GM18861 (cell line): ENCODE data around the gene P3H2.

Source experiments
- ATAC-seq: cut with Tn5 transposase; IDR thresholded peaks from one replicate; pipeline ENCODE4 v1.9.1; 2021; ENCODE audit not compliant: unreplicated experiment

P3H2 gene

DNA sequence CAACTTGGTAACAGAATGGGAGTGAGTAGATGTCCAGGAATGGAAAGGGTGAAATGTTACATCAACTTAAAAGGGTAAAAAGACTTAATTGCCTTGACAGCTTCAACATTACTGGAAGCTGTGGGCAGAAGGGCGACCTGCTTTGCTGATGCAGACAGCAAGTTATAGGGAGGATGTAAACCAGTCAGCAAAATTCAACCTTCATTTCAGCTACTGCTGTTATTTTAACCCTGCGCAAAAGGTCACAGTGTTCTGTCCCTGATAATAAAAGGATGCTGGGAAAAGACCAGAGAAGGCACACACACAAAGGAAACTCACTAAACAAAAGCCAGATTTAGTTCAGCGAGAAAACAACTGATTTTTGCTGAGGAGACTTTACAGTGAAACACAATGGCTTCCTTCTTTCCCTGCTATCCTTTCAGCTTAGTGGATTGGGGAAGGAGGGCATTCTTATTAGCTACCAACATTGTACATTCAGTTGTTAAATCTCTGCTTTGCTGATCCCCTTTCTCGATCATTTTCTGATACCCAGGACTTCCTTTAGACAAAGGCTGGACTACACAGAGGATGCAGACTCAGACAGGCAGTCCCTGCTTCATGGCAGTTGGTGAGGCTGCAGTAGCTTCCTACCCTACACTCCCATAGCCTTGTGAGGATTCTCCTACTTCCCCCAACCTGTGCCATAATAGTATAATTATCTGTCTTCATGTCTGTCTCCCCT, 62.0 kb downstream of the P3H2 start:
- no peak for ATAC-seq

DNA sequence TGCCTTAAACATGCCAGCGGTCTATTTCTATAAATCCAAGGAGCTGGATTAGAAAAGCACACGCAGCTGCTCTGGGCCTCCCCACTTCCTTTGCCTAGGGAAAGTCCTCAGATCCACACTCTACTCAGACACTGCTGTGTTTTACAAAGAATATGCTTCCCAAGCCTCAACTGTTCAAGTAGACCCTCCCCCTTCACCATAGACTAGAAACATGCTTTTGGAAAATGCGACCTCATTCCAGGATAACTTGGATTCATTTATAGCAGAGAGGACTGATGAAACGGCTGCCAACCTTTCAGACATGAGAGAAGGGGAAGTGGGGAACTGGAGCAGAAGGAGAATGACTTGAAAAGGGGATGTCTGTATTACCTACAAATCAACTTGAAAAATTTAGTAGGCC, 64.0 kb downstream of the P3H2 start:
- ATAC-seq = no peak

- ATAC-seq = no peak
Measured at GRCh38 chr3:190055773-190056172, 64.9 kb downstream of the P3H2 start.

- ATAC-seq = no peak
Measured at GRCh38 chr3:190053919-190054672, 66.6 kb downstream of the P3H2 start.

DNA sequence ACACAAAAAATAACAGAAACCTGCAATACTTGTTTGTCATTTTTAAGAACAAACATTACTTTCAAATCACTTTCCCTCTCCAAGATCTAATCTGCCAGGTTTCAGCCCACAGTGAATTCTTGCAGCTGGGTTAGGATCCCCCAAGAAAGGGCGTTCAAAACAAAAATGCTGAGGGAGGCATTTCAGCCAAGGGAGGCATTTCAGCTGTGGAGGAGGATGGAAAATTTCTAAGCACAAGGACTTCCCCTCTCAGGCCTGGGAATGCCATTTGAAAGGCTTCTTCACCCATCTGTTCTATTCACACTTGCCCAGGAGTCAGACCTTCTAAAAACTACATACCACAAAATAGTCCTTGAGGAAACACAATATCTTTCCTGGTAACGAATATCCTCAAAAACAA, 69.1 kb downstream of the P3H2 start:
- ATAC-seq = no peak

- ATAC-seq = no peak
Measured at GRCh38 chr3:190048932-190049441, 71.7 kb downstream of the P3H2 start.

DNA sequence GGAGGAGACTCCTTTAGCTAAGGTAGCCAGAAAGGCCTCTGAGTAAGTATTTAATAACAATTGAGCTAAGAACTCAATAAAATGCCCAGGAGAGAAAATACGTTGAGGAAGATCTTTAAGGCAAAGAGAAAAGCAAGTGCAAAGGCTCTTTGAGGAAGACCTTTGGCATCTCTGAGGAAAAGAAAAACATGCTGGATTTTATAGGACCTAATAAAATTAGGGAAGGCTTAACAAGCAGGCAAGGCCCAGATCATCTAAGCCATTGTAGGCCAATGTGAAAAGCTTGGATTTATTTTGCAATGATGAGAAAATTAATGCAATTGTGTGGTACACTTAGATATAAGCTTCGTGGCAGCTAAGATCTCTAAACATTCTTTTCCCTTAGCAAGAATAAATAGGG, 75.7 kb downstream of the P3H2 start:
- ATAC-seq = no peak

- ATAC-seq = no peak
Measured at GRCh38 chr3:190044142-190044541, 76.6 kb downstream of the P3H2 start.

- ATAC-seq = no peak
Measured at GRCh38 chr3:190043741-190044140, 77.0 kb downstream of the P3H2 start.

DNA sequence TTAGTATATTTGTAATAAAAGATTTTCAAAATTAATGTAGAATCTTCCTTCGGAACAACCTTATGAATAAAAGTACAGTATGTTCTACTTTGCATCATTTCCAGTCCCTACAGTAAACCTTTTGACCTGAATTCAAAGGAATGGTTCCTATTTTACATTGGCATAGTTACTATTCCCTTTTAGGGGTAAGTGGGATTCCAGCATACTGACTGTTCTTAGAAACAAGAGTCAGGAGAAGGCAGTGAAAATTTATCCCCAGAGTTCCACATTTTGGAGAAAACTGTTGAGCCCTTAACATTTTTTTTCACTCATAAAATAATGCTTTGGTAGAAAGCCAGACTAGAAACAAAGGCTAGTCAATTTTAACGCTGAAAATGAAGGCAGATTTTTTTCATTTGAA, 78.1 kb downstream of the P3H2 start:
- ATAC-seq = no peak

DNA sequence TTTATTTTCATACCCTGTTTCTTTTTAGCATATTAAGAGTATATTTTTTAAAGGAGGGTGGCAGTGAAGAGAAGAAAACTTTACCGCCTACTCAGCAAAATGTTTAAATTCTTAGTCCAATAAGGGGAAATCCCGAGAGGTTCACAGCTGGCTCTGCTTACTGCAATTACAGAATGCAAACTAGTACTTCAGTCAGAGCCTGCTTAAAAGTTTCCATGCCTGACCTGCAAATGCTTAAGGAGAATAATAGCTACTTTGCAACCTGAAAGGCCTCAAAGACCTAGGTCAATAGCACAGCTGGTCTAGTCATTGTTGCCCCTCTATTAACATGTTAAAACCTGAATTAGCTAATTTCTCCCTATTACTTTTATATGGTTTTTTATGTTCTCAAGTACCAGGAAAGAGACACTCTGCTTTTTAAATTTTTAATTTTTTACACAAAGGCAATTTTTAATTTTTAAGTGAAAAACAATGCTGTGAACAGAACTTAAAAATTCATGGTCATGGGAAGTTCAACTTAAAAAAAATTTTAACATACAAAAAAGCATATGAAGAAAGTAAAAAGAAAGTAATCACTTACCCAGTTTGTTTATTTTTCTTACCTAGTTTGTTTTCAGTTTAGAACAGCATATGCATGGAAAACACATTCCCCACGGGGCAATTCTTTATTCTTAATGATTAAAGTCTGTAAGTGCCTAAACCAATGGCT, 79.2 kb downstream of the P3H2 start:
- no peak for ATAC-seq

DNA sequence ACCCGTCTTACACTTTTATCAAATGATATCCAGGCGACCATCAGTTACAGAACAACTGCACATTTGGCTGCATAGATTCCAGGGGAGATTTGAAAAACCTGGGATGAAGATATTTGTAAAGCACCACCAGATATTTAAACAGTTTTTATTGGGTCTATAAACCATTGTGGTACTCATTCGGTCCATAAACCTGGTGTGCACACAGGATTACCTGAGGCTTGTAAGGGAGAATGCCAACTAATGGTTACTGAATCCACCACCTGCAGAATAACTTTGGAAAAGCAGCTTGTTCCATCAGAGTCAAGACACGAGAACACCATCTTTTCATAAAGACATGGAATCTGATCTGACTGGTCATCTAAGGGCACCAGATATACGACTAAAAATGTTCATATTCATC, 80.6 kb downstream of the P3H2 start:
- ATAC-seq = no peak

GRCh38 chr3:190038050-190038933, 82.4 kb downstream of the P3H2 start:
- ATAC-seq = no peak

DNA sequence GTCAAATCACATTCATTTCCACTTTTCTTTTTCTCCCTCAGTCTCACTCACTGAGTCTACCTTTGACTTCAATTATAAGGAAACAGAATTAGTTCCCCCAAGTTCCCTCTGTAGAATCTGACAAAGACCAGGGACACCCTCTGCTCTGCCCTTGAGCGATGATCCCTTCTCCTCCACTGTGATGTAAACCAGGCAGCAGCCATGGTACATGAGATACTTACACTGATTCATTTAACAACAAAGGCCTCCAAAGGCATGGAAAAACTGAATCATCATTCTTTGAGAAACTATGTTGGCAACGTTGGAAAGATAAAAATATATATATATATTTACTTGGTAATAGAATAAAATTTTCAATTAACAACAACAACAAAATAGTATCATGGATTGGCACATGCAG, 84.1 kb downstream of the P3H2 start:
- ATAC-seq = no peak

DNA sequence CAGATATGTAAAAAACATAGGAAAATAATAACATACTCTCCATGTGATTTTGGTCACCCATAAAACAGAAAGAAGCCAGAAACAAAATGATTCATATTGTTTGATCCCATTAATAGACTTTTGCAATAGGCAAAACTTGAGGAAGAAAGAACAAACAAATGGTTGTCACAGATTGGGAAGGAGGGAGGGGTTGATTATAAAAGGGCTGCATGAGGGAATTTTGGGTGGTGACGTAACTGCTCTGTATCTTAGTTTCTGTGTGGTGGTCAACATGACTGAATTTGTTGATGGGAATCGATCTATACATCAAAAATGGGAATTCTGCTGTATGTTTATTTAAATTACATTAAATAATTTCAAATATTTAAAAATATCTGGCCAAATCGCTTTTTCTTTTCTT, 86.3 kb downstream of the P3H2 start:
- ATAC-seq = no peak

DNA sequence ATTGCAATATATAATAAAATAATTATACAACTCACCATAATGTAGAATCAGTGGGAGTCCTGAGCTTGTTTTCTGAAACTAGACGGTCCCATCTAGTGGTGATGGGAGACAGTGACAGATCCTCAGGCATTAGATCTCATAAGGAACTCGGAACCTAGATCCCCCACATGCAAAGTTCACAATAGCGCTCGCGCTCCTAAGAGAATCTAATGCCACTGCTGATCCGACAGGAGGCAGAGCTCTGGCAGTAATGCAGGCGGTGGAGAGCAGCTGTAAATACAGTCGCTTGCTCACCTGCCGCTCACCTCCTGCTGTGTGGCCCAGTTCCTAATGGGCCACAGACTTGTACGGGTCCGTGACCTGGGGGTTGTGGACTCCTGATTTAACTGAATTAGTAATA, 87.8 kb downstream of the P3H2 start:
- ATAC-seq = no peak

DNA sequence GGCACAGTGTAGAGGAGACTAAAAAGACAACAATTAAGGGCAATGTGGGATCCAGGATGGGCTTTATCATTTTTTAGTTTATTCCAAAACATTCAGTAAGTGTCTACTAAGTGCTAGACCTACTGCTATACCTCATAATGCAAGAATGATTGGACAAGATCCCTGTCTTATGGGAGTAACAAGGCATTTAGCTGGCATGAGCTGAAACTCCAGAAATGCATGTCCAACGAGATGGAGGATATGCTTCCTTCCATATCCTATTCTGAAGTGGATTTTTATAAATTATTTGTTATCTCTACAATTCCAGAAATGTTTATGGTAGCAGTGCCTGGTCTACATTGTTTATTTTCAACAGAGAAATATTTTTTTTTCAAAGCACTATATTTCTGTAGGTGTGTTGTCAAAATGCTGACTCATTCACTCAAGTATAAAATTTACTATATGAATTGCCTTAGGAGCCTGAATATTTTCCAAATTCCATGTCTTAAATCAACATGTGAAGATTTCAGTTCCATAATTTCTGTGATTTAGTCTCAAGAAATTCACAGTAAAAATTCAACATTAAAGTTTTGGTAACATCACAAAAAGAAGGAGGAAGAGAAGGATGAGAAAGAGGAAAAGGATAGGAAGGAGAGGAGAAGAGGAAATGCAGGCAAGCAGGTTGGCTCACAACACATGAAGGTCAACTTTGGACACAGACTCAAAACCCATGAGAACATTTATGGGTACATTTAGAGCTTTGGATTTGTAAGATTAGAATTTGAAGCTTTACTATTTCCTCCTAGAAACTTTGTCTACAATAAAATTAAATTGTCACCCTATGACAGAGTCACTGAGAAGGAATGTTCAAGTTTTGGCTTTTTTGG, 88.6 kb downstream of the P3H2 start:
- no peak for ATAC-seq

GRCh38 chr3:190027116-190027515, 93.6 kb downstream of the P3H2 start:
- no peak for ATAC-seq

DNA sequence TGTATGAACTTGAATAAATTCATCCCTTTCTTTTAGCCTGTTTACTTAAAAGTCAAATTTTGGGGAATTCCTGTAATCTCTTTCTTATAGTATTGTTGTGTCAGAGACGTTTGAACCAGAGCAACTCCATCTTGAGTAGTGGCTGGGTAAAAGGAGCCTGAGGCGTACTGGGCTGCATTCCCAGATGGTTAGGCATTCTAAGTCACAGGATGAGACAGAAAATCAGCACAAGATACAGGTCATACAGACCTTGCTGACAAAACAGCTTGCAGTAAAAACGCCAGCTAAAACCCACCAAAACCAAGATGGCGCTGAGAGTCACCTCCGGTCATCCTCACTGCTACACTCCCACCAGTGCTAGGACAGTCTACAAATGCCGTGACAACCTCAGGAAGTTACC, 94.5 kb downstream of the P3H2 start:
- no peak for ATAC-seq

- ATAC-seq = peak; percentile 88
Measured at GRCh38 chr3:190024912-190025311, 95.8 kb downstream of the P3H2 start.
